HG03103 (cell line): Measurements from ENCODE around the gene POLR2A.
A peak's percentile ranks its signal among the peaks of the same experiment; 100 is the strongest.

Source experiments
- ATAC-seq: cut with Tn5 transposase; IDR thresholded peaks from one replicate; pipeline ENCODE4 v1.9.1; 2021; ENCODE audit warnings: low read depth; ENCODE audit not compliant: unreplicated experiment

The POLR2A gene

GRCh38 chr17:7484067-7484918, at the start of gene POLR2A:
TSS of gene POLR2A (plus strand) at chr17:7484366.
- ATAC-seq: peak; percentile 50

- ATAC-seq: peak; percentile 10
Measured at GRCh38 chr17:7435676-7436555, 48.2 kb upstream of the POLR2A start.

DNA sequence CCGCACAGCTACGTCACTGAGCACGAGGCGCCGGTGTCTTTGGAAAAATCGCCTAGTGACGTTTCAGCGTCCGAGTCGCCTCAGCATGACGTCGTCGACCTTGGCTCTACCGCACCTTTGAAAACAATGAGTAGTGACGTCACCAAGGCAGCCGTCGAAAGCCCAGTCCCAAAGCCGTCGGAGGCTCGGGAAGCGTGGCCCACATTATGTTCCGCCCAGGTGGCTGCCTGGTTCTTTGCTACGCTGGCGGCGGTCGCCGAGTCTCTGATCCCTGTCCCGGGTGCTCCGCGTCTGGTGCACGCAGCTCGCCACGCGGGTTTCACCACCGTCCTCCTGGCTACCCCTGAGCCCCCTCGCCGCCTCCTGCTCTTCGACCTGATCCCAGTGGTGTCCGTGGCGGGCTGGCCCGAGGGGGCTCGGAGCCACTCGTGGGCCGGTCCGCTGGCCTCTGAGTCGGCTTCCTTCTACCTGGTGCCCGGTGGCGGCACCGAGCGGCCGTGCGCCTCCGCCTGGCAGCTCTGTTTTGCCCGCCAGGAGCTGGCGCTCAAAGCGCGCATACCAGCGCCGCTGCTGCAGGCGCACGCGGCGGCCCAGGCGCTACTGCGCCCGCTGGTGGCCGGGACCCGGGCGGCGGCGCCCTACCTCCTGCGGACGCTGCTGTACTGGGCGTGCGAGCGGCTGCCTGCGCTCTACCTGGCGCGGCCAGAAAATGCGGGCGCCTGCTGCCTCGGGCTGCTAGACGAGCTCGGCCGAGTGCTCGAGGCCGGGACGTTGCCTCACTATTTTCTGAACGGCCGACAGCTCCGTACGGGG, 47.4 kb upstream of the POLR2A start:
- ATAC-seq: no peak

DNA sequence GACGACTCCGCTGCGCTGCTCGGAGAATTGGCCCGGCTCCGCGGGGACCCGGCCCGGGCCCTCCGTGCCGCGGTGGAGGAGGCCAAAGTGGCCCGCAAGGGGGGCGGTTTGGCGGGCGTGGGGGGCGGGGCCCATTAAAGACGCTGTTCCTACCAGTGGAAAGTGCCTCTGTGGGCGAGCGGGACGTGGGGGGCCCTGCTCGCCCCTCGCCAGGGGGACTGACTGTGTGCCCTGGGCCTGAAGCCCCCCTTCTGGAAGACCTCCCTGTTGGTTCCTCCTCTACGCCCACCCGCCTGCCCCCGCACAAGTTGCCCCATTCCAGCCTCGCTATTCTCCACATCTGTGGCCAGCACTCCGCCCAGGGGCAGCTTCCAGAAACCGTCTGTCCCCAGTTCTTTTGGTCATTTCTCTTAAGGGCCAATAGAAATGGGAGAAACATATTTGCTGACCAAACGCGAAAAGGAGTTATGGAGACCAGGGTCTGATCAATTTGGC, 46.8 kb upstream of the POLR2A start:
- no peak for ATAC-seq

GRCh38 chr17:7437950-7438614, 46.1 kb upstream of the POLR2A start:
- ATAC-seq: no peak

- no peak for ATAC-seq
Measured at GRCh38 chr17:7438656-7439460, 45.3 kb upstream of the POLR2A start.

DNA sequence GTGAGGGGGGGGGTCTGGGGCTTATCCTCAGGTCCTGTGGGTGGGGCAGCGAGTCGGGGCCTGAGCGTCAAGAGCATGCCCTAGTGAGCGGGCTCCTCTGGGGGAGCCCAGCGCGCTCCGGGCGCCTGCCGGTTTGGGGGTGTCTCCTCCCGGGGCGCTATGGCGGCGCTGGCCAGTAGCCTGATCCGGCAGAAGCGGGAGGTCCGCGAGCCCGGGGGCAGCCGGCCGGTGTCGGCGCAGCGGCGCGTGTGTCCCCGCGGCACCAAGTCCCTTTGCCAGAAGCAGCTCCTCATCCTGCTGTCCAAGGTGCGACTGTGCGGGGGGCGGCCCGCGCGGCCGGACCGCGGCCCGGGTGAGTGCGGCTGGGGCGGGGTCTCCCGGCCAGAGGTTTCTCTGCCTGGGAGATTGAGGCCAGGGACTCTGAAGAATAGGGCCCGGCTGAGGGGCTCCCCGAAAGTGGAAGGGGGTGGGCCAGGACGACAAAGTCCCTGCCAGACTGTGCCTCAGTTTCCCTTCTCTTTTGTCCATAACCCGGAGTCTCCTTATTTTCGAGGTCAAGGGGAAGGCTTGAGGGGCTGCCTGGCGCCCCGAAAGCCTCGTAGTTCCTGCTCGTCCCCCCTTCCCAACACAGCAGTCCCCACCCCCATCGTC, 44.6 kb upstream of the POLR2A start, which contains the start of gene FGF11:
FGF11 (plus strand) TSS at position 51 of the 651 bp plus-strand sequence; CDS start at position 160, 109 bp downstream.
- ATAC-seq: no peak

- no peak for ATAC-seq
Measured at GRCh38 chr17:7440113-7440833, 43.9 kb upstream of the POLR2A start.

GRCh38 chr17:7440834-7441195, 43.4 kb upstream of the POLR2A start:
- ATAC-seq: no peak

GRCh38 chr17:7441266-7441665, 42.9 kb upstream of the POLR2A start:
- ATAC-seq: no peak

DNA sequence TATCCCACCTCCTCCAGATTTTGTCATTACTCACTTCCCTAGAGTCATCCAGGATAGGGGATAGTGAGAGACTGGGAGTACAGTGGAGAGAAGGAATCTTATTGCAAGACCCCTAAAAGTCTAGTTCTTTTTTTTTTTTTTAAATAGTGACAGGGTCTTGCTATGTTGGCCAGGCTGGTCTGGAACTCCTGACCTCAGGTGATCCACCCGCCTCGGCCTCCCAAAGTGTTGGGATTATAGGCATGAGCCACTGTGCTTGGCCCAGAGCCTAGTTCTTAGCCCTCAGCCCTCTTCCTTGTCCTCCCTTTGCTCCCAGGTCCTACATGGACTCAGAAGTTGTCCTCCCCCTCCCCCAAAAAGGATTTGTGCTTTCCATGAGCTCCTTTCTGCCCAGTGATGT, 42.0 kb upstream of the POLR2A start:
- no peak for ATAC-seq

DNA sequence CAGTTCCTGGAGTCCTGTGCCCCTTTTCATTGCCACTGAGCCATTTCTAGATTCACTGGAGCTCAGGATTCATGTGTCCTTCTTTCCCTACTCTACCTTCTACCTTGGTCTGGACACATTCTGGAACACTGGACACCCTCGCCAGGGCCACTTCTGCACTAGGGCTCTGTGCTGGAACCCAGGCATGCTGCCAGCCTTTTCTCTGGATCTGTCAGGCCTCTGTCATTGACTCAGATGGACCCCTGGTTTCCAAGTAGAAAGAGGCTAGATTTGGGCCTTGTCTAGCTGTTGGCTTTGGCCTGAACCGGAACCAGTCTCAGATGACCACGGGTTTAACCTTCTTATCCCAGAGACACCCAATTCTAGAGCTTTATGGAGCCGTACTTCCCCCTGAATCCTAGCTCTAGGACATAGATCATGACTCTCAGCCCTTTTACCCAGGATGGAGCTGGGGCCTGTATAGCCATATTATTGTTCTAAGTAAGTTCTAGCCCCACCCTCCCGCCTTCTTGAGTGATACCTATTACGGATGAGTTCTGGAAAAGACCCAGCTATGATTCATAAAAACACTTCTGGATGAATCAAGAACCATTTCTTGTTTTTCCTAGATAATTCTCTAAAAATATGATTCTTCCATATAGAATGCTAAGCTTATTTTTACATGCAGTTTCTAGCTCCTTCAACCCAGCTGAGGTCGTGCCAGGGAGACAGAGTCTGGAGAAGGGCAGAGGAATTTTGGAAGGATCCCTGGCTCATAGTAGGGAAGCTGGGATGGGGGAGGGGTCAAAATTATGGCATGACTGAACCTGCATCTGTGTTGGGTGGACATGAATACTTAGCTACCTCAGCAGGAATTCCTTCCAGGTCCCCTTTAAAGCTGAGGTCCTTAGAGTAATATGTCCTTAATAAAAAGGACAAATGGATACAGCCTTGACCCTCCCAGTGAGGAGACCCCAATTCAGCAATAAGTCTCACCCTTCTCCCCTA, 40.4 kb upstream of the POLR2A start:
- no peak for ATAC-seq

GRCh38 chr17:7444682-7445618, 39.2 kb upstream of the POLR2A start, which contains the start of gene CHRNB1:
TSS of gene CHRNB1 (plus strand) at chr17:7445061. CDS start at chr17:7445128, 67 bp downstream.
- no peak for ATAC-seq

GRCh38 chr17:7445619-7445968, 38.6 kb upstream of the POLR2A start:
- no peak for ATAC-seq

DNA sequence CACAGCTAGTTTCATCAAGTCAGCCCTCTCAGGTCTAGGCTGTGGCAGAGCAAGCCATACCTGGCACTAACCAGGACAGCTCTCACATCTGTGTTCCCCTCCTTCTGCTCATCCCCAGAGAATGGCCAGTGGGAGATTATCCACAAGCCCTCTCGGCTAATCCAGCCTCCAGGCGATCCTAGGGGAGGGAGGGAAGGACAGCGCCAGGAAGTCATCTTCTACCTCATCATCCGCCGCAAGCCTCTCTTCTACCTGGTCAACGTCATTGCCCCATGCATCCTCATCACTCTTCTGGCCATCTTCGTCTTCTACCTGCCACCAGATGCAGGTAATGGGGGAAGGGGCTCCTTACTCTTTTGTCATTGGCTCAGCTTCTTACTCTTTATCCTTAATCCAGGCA, 35.7 kb upstream of the POLR2A start:
- no peak for ATAC-seq
